GM18858 (cell line): Measurements from ENCODE around the gene RUFY3.
"Not testable (repeated sequence)": the region's sequence is repeated elsewhere in the genome, so short reads cannot be mapped to it uniquely, and the experiment has no call there.

Experiments used
- ATAC-seq: cut with Tn5 transposase; IDR thresholded peaks from one replicate; pipeline ENCODE4 v1.9.1; 2021; ENCODE audit not compliant: unreplicated experiment

Gene RUFY3

GRCh38 chr4:70721747-70722146 lies at the start of gene RUFY3:
RUFY3 (plus strand) TSS chr4:70721964; CDS start chr4:70722574, 610 bp downstream.
- ATAC-seq = no peak

- ATAC-seq = no peak
Measured at GRCh38 chr4:70674191-70674590, 47.6 kb upstream of the RUFY3 start.

GRCh38 chr4:70674731-70675130 lies 47.0 kb upstream of the RUFY3 start:
- ATAC-seq = no peak

GRCh38 chr4:70676554-70677090 lies 45.1 kb upstream of the RUFY3 start:
- ATAC-seq = no peak

GRCh38 chr4:70678383-70678999 lies 43.3 kb upstream of the RUFY3 start:
- ATAC-seq = peak; percentile 74

GRCh38 chr4:70680934-70681333 lies 40.8 kb upstream of the RUFY3 start:
- no peak for ATAC-seq

- ATAC-seq = peak; percentile 24
Measured at GRCh38 chr4:70681704-70682103, 40.1 kb upstream of the RUFY3 start.

- not testable (repeated sequence) for ATAC-seq
Measured at GRCh38 chr4:70682142-70682541, 39.6 kb upstream of the RUFY3 start.

GRCh38 chr4:70687392-70687791 lies 34.4 kb upstream of the RUFY3 start:
- ATAC-seq = no peak

- ATAC-seq = peak; percentile 91
Measured at GRCh38 chr4:70687821-70688794, 33.7 kb upstream of the RUFY3 start, which contains the start of gene UTP3. UTP3 (plus strand) TSS chr4:70688532; CDS start chr4:70688678, 146 bp downstream.

- no peak for ATAC-seq
Measured at GRCh38 chr4:70688795-70689231, 33.0 kb upstream of the RUFY3 start.

- no peak for ATAC-seq
Measured at GRCh38 chr4:70691661-70692060, 30.1 kb upstream of the RUFY3 start.

- ATAC-seq = not testable (repeated sequence)
Measured at GRCh38 chr4:70694633-70695032, 27.1 kb upstream of the RUFY3 start.

GRCh38 chr4:70698435-70698834 lies 23.3 kb upstream of the RUFY3 start:
- ATAC-seq = not testable (repeated sequence)

GRCh38 chr4:70700712-70701111 lies 21.1 kb upstream of the RUFY3 start:
- ATAC-seq = no peak

- ATAC-seq = no peak
Measured at GRCh38 chr4:70701271-70701670, 20.5 kb upstream of the RUFY3 start.

- ATAC-seq = not testable (repeated sequence)
Measured at GRCh38 chr4:70702592-70702991, 19.2 kb upstream of the RUFY3 start.

GRCh38 chr4:70703619-70704214 lies 18.0 kb upstream of the RUFY3 start:
- ATAC-seq = no peak

GRCh38 chr4:70704215-70704930 lies 17.4 kb upstream of the RUFY3 start:
- peak; percentile 35 for ATAC-seq

GRCh38 chr4:70704931-70705182 lies 16.9 kb upstream of the RUFY3 start:
- peak; percentile 25 for ATAC-seq
